Measurements from ENCODE around the gene KCNIP4.

Gene KCNIP4

DNA sequence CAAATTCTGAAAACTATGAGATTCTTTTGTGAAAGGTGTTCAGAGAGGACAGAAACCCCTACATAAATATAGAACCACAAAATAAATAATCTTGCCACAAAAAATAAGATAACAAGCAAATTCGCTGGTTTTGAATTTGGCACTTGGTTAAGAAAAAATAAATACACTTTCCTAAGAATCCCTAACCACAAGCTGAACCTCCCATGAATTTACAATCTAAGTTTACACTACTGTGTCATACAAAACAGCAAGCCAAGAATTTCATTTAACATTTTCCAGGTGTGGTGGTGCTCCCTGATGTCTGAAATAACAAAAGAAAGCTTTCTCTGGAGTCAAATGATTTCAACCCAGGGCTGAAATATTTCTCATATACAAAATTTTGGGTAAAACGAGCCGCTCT is 121.0 kb downstream of the KCNIP4 start:
- TF ChIP-seq, protein P1, sequence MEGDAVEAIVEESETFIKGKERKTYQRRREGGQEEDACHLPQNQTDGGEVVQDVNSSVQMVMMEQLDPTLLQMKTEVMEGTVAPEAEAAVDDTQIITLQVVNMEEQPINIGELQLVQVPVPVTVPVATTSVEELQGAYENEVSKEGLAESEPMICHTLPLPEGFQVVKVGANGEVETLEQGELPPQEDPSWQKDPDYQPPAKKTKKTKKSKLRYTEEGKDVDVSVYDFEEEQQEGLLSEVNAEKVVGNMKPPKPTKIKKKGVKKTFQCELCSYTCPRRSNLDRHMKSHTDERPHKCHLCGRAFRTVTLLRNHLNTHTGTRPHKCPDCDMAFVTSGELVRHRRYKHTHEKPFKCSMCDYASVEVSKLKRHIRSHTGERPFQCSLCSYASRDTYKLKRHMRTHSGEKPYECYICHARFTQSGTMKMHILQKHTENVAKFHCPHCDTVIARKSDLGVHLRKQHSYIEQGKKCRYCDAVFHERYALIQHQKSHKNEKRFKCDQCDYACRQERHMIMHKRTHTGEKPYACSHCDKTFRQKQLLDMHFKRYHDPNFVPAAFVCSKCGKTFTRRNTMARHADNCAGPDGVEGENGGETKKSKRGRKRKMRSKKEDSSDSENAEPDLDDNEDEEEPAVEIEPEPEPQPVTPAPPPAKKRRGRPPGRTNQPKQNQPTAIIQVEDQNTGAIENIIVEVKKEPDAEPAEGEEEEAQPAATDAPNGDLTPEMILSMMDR (IDR thresholded peaks at IDR 0.05; ENCODE audit: low read depth, low read length): no peak
- no peak overlapping the region for H3K4me3 ChIP-seq (ENCODE audit: low read depth, low read length)

DNA sequence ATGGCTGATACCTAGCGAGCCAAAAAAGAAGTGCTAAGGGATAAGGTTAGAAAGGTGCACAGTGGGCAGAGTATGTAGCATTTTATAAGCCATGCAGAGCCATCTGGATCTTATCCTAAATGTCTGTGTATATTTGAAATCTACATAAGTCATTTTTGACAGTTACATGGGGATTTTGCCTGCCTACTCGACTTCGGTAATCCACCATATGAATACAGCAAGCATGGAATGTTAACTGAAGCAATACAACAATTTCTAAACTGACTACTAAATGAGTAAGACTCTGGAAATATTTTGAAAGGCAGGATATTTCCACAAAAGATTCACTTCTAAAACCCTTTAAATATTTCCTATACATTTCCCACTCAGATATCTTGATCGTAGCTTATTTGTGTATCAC is 122.5 kb downstream of the KCNIP4 start:
- H3K4me3 ChIP-seq (ENCODE audit: low read depth, low read length): no peak overlapping the region
- TF ChIP-seq, protein P1 (IDR thresholded peaks at IDR 0.05; ENCODE audit: low read depth, low read length): no peak

DNA sequence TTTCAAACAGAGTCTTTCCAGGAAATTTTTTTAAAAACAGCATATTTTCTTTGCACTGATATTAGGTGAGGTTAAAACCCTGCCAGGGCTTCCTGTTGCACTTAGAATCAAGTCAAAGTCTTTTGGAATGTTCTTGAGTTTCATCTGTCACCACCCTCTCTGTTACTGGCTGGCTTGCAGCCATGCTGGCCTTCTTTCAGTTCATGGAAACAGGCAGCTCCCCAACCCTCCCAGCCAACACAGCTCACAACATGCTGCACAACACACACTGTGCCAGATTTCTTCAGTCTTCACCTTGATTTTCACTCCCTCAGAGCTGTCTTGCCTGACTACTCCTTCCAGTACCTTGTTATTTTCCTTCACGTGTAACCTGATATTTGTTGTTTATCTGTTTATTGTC is 129.5 kb downstream of the KCNIP4 start:
- TF ChIP-seq, protein P1 (IDR thresholded peaks at IDR 0.05; ENCODE audit: low read depth, low read length): no peak
- no peak overlapping the region for H3K4me3 ChIP-seq (ENCODE audit: low read depth, low read length)

DNA sequence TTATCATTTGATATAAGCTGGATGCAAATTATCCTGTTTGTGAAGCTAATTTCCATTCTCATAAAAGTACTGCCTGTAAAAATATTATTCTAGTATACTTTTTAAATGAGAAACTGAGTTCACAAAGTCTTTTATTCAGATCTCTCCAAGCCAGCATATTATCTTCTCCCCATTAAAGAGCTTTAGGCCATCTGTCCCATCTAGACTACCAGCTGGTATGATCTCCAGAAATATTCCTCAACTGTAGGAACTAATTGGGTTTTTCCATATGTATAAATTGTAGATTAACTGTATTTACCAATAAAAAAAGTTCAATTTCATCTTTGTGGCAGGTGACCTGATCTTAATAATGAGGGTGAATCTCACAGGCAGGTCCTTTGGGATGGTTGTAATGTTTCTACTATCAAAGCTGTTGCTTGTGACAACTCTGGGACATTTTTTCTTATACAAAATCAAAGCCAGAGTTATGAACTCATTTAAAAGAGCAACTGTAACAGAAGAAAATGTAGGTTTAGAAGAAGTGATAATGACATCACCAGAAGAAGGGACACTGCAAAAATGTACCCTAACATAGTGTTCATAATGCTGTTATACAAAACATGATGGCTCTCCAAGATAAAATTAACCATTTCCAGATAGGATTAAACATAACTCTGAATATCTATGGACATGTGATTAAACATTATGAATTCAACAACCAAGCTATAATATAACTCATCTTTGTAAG is 132.8 kb downstream of the KCNIP4 start:
- TF ChIP-seq, protein P1 (IDR thresholded peaks at IDR 0.05; ENCODE audit: low read depth, low read length): no peak
- H3K4me3 ChIP-seq (ENCODE audit: low read depth, low read length): no peak overlapping the region

DNA sequence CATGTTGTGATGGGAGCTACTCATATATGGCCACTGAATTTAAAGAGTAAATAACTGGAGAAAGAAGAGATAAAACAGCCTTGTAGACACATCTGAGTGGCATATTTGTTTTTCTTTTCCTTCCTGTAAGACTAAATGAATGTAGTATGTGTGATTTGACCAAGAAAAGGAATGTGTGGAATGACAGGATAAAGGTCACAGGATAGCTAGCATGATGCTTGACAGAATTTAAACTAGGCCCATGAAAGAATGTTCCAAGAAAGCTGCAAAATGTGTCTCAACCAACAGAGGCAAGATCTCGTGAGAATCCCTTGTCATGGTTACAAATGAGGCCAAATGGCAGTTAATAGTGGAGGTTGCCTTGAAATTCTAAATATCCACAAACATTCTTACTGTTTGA is 137.0 kb downstream of the KCNIP4 start:
- TF ChIP-seq, protein P1 (IDR thresholded peaks at IDR 0.05; ENCODE audit: low read depth, low read length): no peak
- no peak overlapping the region for H3K4me3 ChIP-seq (ENCODE audit: low read depth, low read length)

DNA sequence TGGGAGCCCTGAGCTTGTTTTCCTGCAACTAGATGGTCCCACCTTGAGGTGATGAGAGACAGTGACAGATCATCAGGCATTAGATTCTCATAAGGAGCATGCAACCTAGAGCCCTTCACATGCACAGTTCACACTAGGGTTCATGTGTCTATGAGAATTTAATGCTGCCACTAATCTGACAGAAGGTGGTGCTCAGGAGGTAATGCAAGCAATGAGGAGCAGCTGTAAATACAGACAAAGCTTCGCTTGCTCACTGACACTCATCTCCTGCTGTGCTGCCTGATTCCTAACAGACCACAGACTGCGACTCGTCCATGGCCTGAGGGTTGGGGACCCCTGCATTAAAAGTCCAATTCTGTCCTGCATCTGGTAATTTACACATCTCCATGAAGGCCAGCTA is 141.6 kb downstream of the KCNIP4 start:
- H3K4me3 ChIP-seq (ENCODE audit: low read depth, low read length): no peak overlapping the region
- TF ChIP-seq, protein P1 (IDR thresholded peaks at IDR 0.05; ENCODE audit: low read depth, low read length): no peak

DNA sequence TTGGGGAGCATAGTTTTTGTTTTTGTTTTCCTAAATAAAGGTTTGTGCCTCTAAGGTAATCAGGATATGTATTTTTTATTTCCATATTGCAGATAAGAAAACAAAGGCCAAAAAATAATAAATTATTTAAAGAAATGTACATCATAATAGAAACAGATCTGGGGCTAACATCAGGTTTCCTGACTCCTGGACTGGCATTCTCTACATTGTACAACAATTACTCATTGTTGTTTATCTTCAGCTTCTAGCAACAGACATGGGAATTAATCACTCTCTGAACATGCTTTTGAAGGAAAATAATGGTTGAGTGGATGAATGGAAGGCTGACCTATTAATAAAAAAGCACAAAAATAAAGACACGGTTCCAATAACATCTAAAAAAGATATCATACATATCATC is 146.2 kb downstream of the KCNIP4 start:
- TF ChIP-seq, protein P1 (IDR thresholded peaks at IDR 0.05; ENCODE audit: low read depth, low read length): no peak
- H3K4me3 ChIP-seq (ENCODE audit: low read depth, low read length): no peak overlapping the region

Data from WI38 (cell line).